WTC11 (cell line): ENCODE results near the gene CACNA2D1.

Experiments
- ATF3 ChIP-seq: sonication (generic); formaldehyde crosslinking; conservative IDR thresholded peaks from 2 replicates; pipeline ENCODE4 v1.8.1; 2022; ENCODE audit warnings: mild to moderate bottlenecking, missing genetic modification reagents
- CTCF ChIP-seq: fragments of 200-600 bp; IDR thresholded peaks from 2 replicates; pipeline ENCODE4 v1.8.0; 2022; ENCODE audit warnings: antibody characterized with exemption
- E2F1 ChIP-seq: sonication (generic); formaldehyde crosslinking; IDR thresholded peaks from 2 replicates; pipeline ENCODE4 v1.8.0; 2022; ENCODE audit warnings: mild to moderate bottlenecking, missing genetic modification reagents
- JUN ChIP-seq: sonication (generic); formaldehyde crosslinking; IDR thresholded peaks from 2 replicates; pipeline ENCODE4 v1.8.0; 2023; ENCODE audit warnings: mild to moderate bottlenecking, missing genetic modification reagents
- MAX ChIP-seq: sonication (generic); formaldehyde crosslinking; IDR thresholded peaks from 2 replicates; pipeline ENCODE4 v1.8.0; 2022; ENCODE audit warnings: mild to moderate bottlenecking, missing genetic modification reagents
- SP1 ChIP-seq: sonication (generic); formaldehyde crosslinking; conservative IDR thresholded peaks from 2 replicates; pipeline ENCODE4 v1.8.1; 2022; ENCODE audit warnings: missing genetic modification reagents
- ZNF263 ChIP-seq: sonication (generic); formaldehyde crosslinking; IDR thresholded peaks from 2 replicates; pipeline ENCODE4 v1.8.1; 2022; ENCODE audit warnings: low read depth, mild to moderate bottlenecking, moderate library complexity, missing genetic modification reagents
- TF ChIP-seq, protein P1 (sequence below): sonication (generic); formaldehyde crosslinking; IDR thresholded peaks from 2 replicates; pipeline ENCODE4 v1.8.1; 2023; ENCODE audit warnings: mild to moderate bottlenecking, missing genetic modification reagents, moderate library complexity
- TF ChIP-seq, protein P2 (sequence below): sonication (generic); formaldehyde crosslinking; IDR thresholded peaks from 2 replicates; pipeline ENCODE4 v1.8.0; 2022; ENCODE audit warnings: mild to moderate bottlenecking, missing genetic modification reagents

- TF ChIP-seq CTCF (no peak), E2F1 (CRISPR knock-in tag) (no peak), ATF3 (CRISPR knock-in tag) (no peak), SP1 (CRISPR knock-in tag) (no peak), MAX (CRISPR knock-in tag) (no peak), ZNF263 (CRISPR knock-in tag) (no peak), JUN (CRISPR knock-in tag) (no peak)
- TF ChIP-seq, protein P1, sequence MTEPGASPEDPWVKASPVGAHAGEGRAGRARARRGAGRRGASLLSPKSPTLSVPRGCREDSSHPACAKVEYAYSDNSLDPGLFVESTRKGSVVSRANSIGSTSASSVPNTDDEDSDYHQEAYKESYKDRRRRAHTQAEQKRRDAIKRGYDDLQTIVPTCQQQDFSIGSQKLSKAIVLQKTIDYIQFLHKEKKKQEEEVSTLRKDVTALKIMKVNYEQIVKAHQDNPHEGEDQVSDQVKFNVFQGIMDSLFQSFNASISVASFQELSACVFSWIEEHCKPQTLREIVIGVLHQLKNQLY (CRISPR knock-in tag): no peak
- TF ChIP-seq, protein P2, sequence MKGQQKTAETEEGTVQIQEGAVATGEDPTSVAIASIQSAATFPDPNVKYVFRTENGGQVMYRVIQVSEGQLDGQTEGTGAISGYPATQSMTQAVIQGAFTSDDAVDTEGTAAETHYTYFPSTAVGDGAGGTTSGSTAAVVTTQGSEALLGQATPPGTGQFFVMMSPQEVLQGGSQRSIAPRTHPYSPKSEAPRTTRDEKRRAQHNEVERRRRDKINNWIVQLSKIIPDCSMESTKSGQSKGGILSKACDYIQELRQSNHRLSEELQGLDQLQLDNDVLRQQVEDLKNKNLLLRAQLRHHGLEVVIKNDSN (CRISPR knock-in tag): no peak
These were observed 24.4 kb downstream of the CACNA2D1 start for GRCh38 chr7:82419200-82419599.
